Measurements from ENCODE around the gene OPRL1.

GRCh38 chr20:64131406-64131805, 51.5 kb downstream of the OPRL1 start:
- TF ChIP-seq POLR2AphosphoS5 (IDR thresholded peaks at IDR 0.05), result no peak
- TF ChIP-seq POLR2A (IDR thresholded peaks at IDR 0.05), result no peak
- TF ChIP-seq CTCF (IDR thresholded peaks at IDR 0.05), result no peak
- no peak for TF ChIP-seq EP300 (IDR thresholded peaks at IDR 0.05; ENCODE audit: low read depth)
